SU-DHL-6 (cell line): ENCODE measurements around the gene AFF4.

Experiments used
- EZH2phosphoT487 ChIP-seq: fragments of 200-600 bp; sonication (generic), shearing (Covaris generic); conservative IDR thresholded peaks from 2 replicates; pipeline ENCODE4 v1.6.1; 2018; ENCODE audit warnings: mild to moderate bottlenecking, antibody characterized with exemption, low read length, moderate library complexity, mixed read lengths
- TF ChIP-seq, protein P1 (sequence below): fragments of 200-600 bp; sonication (generic); IDR thresholded peaks from one replicate; pipeline ENCODE4 v1.5.1; 2017; ENCODE audit warnings: antibody characterized with exemption, mild to moderate bottlenecking, low read length, moderate library complexity; ENCODE audit not compliant: insufficient read depth, poor library complexity, severe bottlenecking

DNA sequence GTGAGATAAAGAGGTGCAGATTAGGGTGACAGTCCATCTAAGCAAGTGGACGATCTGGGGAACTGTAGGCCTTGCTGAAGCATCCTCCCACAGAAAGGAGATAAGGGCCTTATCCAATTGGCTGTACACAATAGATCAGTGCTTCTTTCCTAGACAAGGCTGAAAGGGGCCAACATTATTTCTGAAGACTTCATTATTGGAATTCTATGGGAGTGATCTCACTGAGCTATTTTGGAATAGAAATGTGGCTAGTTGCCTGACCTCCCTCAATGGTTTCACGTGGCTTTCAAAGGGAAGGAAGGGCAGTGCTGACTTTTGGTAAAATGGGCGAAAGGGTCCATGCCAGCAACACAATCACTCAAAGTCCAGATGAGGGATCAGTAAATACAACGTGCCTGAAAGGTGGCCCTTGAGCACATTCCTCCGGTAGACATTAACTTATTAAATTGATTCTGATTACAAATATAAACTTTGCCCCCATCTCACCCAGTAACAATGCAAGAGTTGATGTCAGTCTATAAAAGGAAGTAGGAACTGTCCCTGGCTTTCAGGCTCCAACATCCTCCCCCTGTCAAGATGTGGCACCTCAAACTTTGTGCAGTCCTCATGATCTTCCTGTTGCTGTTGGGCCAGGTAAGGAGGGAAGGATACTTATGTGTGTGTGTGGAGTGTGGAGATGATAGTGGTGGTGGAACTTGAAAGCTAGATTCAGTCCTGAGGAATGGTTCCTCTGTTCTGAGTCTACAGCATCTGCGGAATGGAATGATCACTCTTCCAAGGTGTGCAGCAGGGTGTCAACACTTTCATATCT lies 90.1 kb downstream of the AFF4 start, which contains the start of gene LEAP2:
- TF ChIP-seq, protein P1, sequence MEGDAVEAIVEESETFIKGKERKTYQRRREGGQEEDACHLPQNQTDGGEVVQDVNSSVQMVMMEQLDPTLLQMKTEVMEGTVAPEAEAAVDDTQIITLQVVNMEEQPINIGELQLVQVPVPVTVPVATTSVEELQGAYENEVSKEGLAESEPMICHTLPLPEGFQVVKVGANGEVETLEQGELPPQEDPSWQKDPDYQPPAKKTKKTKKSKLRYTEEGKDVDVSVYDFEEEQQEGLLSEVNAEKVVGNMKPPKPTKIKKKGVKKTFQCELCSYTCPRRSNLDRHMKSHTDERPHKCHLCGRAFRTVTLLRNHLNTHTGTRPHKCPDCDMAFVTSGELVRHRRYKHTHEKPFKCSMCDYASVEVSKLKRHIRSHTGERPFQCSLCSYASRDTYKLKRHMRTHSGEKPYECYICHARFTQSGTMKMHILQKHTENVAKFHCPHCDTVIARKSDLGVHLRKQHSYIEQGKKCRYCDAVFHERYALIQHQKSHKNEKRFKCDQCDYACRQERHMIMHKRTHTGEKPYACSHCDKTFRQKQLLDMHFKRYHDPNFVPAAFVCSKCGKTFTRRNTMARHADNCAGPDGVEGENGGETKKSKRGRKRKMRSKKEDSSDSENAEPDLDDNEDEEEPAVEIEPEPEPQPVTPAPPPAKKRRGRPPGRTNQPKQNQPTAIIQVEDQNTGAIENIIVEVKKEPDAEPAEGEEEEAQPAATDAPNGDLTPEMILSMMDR, result no peak
- TF ChIP-seq EZH2phosphoT487, result no peak
